Caco-2 (cell line): ENCODE results near the gene DUSP6. TPM values are rescaled to one million over a fixed set of nuclear protein-coding genes. Genes with fewer than 3 reads are reported as not detected.
"Not testable (repeated sequence)": the region's sequence is repeated elsewhere in the genome, so short reads cannot be mapped to it uniquely, and the experiment has no call there.

Source experiments
- BruUV-seq: library from RNA; stranded (reverse); fragments of 400-500 nt; replicated peaks from 2 replicates; lab custom pipeline; 2021; lab: Mats Ljungman, UMichigan
- CTCF ChIA-PET: fragments of 300-600 bp; sonication (Branson Sonifier 250); formaldehyde crosslinking; loops from one replicate; lab custom pipeline; 2022; ENCODE audit warnings: antibody characterized with exemption; lab: Charles Lee
- POLR2A ChIA-PET: fragments of 300-600 bp; sonication (Branson Sonifier 250); formaldehyde crosslinking; loops from one replicate; lab custom pipeline; 2022; ENCODE audit warnings: antibody characterized with exemption; lab: Charles Lee
- DNase-seq, 2 experiments: peaks; one replicate each; pipeline versions ENCODE4 v3.0.0 to v3.0.0-alpha.2; 2020 to 2022
- H3K27me3 ChIP-seq: replicated peaks from 2 replicates; pipeline ENCODE4 v1.6.0; 2011; ENCODE audit warnings: low read length; ENCODE audit not compliant: control insufficient read depth, insufficient read depth
- H3K36me3 ChIP-seq: 2 replicates; pipeline ENCODE4 v1.5.1; 2011; ENCODE audit warnings: low read length; ENCODE audit not compliant: control insufficient read depth, insufficient read depth
- H3K4me1 ChIP-seq: fragments of 250-450 bp; sonication (Bioruptor Pico); 2 replicates; pipeline ENCODE4 v1.5.1; 2020; ENCODE audit warnings: mild to moderate bottlenecking
- H3K4me3 ChIP-seq: 2 replicates; pipeline ENCODE4 v1.5.1; 2011; ENCODE audit warnings: low read depth, mild to moderate bottlenecking, control low read depth, low read length
- H3K9me3 ChIP-seq: fragments of 250-450 bp; sonication (Bioruptor Pico); 2 replicates; pipeline ENCODE4 v1.5.1; 2020; ENCODE audit warnings: mild to moderate bottlenecking, moderate library complexity
- H3K27ac Mint-ChIP-seq: one replicate; pipeline ENCODE4 v1.8.0; 2022; ENCODE audit warnings: mixed read lengths; ENCODE audit not compliant: unreplicated experiment
- H3K27me3 Mint-ChIP-seq: one replicate; pipeline ENCODE4 v1.8.0; 2022; ENCODE audit warnings: mixed read lengths; ENCODE audit not compliant: insufficient read depth, unreplicated experiment
- H3K36me3 Mint-ChIP-seq: one replicate; pipeline ENCODE4 v1.8.0; 2022; ENCODE audit warnings: mild to moderate bottlenecking, mixed read lengths; ENCODE audit not compliant: insufficient read depth, unreplicated experiment
- H3K4me1 Mint-ChIP-seq: one replicate; pipeline ENCODE4 v1.8.0; 2022; ENCODE audit warnings: low read depth, mixed read lengths; ENCODE audit not compliant: unreplicated experiment
- H3K4me3 Mint-ChIP-seq: one replicate; pipeline ENCODE4 v1.8.0; 2022; ENCODE audit warnings: mild to moderate bottlenecking, moderate library complexity, mixed read lengths; ENCODE audit not compliant: unreplicated experiment
- H3K9me3 Mint-ChIP-seq: one replicate; pipeline ENCODE4 v1.8.0; 2022; ENCODE audit warnings: mixed read lengths; ENCODE audit not compliant: unreplicated experiment
- CTCF ChIP-seq, 2 experiments: fragments of 200-600 bp in 1 of 2; IDR thresholded peaks; 1 replicate in 1 of 2; 2 replicates in 1 of 2; pipeline versions ENCODE4 v1.5.1 to v1.8.0; 2011 to 2022; ENCODE audit warnings: antibody characterized with exemption in 1 of 2, control low read depth in 1 of 2, inconsistent platforms in 1 of 2, low read depth in 1 of 2, low read length in 1 of 2, mild to moderate bottlenecking in 1 of 2, moderate library complexity in 1 of 2; ENCODE audit not compliant: insufficient read depth in 1 of 2, severe bottlenecking in 1 of 2, unreplicated experiment in 1 of 2
- intact Hi-C: fragments of 100-400 bp; cut with micrococcal nuclease; formaldehyde crosslinking; loops from one replicate; pipeline ENCODE4 v1.10.0; 2022; ENCODE audit not compliant: unreplicated experiment
- total RNA-seq: library from RNA; stranded (reverse); gene quantifications from 2 replicates; pipeline ENCODE4 v1.2.3, GENCODE V29; 2022

Gene DUSP6
- total RNA-seq, 1 experiment from 2014 or later, result 22.4 TPM

- Mint-ChIP-seq H3K27ac (no peak overlapping the region), H3K27me3 (no peaks in the 10 kb centered on the region), H3K36me3 (no peaks in the 10 kb centered on the region), H3K4me1 (peaks cover 29% of the 10 kb centered on the region), H3K9me3 (no peaks in the 10 kb centered on the region), H3K4me3 (no peak overlapping the region)
- no peak for DNase-seq
- H3K4me3 ChIP-seq, result no peak overlapping the region
- intact Hi-C loops, result no loop called here
- CTCF ChIA-PET, result no interaction called here
- H3K9me3 ChIP-seq, result no peaks in the 10 kb centered on the region
- no peaks in the 10 kb centered on the region for H3K27me3 ChIP-seq
- POLR2A ChIA-PET, result no interaction called here
- no peak for TF ChIP-seq CTCF (IDR thresholded peaks at IDR 0.05; ENCODE audit: insufficient read depth in 1 of 2, low read depth in 1 of 2, low read length in 1 of 2, severe bottlenecking in 1 of 2, unreplicated experiment in 1 of 2)
- no TSS peak for BruUV-seq
- no peaks in the 10 kb centered on the region for H3K36me3 ChIP-seq
- H3K4me1 ChIP-seq, result peaks cover 12% of the 10 kb centered on the region
These were observed 11.4 kb downstream of the DUSP6 start for GRCh38 chr12:89340861-89341260.

- ChIA-PET CTCF (no interaction called here), POLR2A (no interaction called here)
- H3K9me3 Mint-ChIP-seq, result no peaks in the 10 kb centered on the region
- BruUV-seq, result no TSS peak
- no peak overlapping the region for H3K27ac Mint-ChIP-seq
- no peak overlapping the region for H3K4me3 Mint-ChIP-seq
- no peaks in the 10 kb centered on the region for H3K9me3 ChIP-seq
- no peak overlapping the region for H3K4me3 ChIP-seq
- peaks cover 25% of the 10 kb centered on the region for H3K4me1 ChIP-seq
- no peaks in the 10 kb centered on the region for H3K36me3 ChIP-seq
- no peaks in the 10 kb centered on the region for H3K27me3 ChIP-seq
- H3K36me3 Mint-ChIP-seq, result no peaks in the 10 kb centered on the region
- intact Hi-C loops, result no loop called here
- H3K4me1 Mint-ChIP-seq, result peaks cover 34% of the 10 kb centered on the region
- H3K27me3 Mint-ChIP-seq, result no peaks in the 10 kb centered on the region
- no peak for TF ChIP-seq CTCF (IDR thresholded peaks at IDR 0.05; ENCODE audit: insufficient read depth in 1 of 2, low read depth in 1 of 2, low read length in 1 of 2, severe bottlenecking in 1 of 2, unreplicated experiment in 1 of 2)
- DNase-seq, result no peak
These were observed 12.8 kb downstream of the DUSP6 start for GRCh38 chr12:89339526-89339925.

GRCh38 chr12:89337136-89337535, 15.2 kb downstream of the DUSP6 start:
- BruUV-seq, intact Hi-C loops, H3K4me3 Mint-ChIP-seq, CTCF ChIA-PET, H3K27me3 Mint-ChIP-seq, H3K9me3 ChIP-seq, H3K4me3 ChIP-seq, H3K36me3 ChIP-seq, H3K27ac Mint-ChIP-seq, H3K36me3 Mint-ChIP-seq, H3K27me3 ChIP-seq, H3K9me3 Mint-ChIP-seq, DNase-seq: not testable (repeated sequence)
- peaks cover 36% of the 10 kb centered on the region for H3K4me1 Mint-ChIP-seq
- peaks cover 34% of the 10 kb centered on the region for H3K4me1 ChIP-seq
- POLR2A ChIA-PET, result interaction anchor here (1.0 kb wide), 1 partner anchor 16 kb away, joined by 3 read pairs; no protein-coding TSS in a partner anchor
